Measurements from ENCODE around the gene MTMR3. TPM values are rescaled to one million over a fixed set of nuclear protein-coding genes. Genes with fewer than 3 reads are reported as not detected.
A peak's percentile ranks its signal among the peaks of the same experiment; 100 is the strongest.

MTMR3 gene
- total RNA-seq, 1 donor from 2014 or later: 41.0 TPM

GRCh38 chr22:30043161-30043560, 160.2 kb downstream of the MTMR3 start:
- no peak overlapping the region for H2AFZ ChIP-seq (ENCODE audit: low read depth, low read length)
- no peak overlapping the region for H3K27ac ChIP-seq (ENCODE audit: low read depth, low read length)
- DNase-seq (ENCODE audit: low read depth): no peak
- no peaks in the 10 kb centered on the region for H3K36me3 ChIP-seq (ENCODE audit: insufficient read depth, low read length)
- no peaks in the 10 kb centered on the region for H3K27me3 ChIP-seq (ENCODE audit: insufficient read depth, low read length)
- TF ChIP-seq, protein P1, sequence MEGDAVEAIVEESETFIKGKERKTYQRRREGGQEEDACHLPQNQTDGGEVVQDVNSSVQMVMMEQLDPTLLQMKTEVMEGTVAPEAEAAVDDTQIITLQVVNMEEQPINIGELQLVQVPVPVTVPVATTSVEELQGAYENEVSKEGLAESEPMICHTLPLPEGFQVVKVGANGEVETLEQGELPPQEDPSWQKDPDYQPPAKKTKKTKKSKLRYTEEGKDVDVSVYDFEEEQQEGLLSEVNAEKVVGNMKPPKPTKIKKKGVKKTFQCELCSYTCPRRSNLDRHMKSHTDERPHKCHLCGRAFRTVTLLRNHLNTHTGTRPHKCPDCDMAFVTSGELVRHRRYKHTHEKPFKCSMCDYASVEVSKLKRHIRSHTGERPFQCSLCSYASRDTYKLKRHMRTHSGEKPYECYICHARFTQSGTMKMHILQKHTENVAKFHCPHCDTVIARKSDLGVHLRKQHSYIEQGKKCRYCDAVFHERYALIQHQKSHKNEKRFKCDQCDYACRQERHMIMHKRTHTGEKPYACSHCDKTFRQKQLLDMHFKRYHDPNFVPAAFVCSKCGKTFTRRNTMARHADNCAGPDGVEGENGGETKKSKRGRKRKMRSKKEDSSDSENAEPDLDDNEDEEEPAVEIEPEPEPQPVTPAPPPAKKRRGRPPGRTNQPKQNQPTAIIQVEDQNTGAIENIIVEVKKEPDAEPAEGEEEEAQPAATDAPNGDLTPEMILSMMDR (IDR thresholded peaks at IDR 0.05; ENCODE audit: insufficient read depth, low read depth, low read length): no peak
- no peak for TF ChIP-seq EZH2 (IDR thresholded peaks at IDR 0.05; ENCODE audit: insufficient read depth, low read length)
- Mint-ChIP-seq H3K9me3 (ENCODE audit: unreplicated experiment) (no peaks in the 10 kb centered on the region), H3K4me3 (ENCODE audit: unreplicated experiment) (no peak overlapping the region), H3K4me1 (ENCODE audit: low read depth, unreplicated experiment) (peaks cover 19% of the 10 kb centered on the region), H3K36me3 (ENCODE audit: low read depth, unreplicated experiment) (peaks cover 3% of the 10 kb centered on the region), H3K27ac (ENCODE audit: unreplicated experiment) (peak overlapping the region; percentile 43), H3K27me3 (ENCODE audit: low read depth, unreplicated experiment) (no peaks in the 10 kb centered on the region)
- no peak overlapping the region for H3K4me2 ChIP-seq (ENCODE audit: low read length)
- no peak overlapping the region for H3K4me3 ChIP-seq (ENCODE audit: insufficient read depth, low read depth, low read length)
- no peaks in the 10 kb centered on the region for H4K20me1 ChIP-seq (ENCODE audit: insufficient read depth, low read length)
- peaks cover 19% of the 10 kb centered on the region for H3K4me1 ChIP-seq (ENCODE audit: insufficient read depth, low read length)
- no peak overlapping the region for H3K9ac ChIP-seq (ENCODE audit: low read length)
- H3K9me3 ChIP-seq (ENCODE audit: insufficient read depth, low read depth, low read length): no peaks in the 10 kb centered on the region
- no peak for FAIRE-seq
- H3K79me2 ChIP-seq (ENCODE audit: insufficient read depth, low read length): no peaks in the 10 kb centered on the region

DNA sequence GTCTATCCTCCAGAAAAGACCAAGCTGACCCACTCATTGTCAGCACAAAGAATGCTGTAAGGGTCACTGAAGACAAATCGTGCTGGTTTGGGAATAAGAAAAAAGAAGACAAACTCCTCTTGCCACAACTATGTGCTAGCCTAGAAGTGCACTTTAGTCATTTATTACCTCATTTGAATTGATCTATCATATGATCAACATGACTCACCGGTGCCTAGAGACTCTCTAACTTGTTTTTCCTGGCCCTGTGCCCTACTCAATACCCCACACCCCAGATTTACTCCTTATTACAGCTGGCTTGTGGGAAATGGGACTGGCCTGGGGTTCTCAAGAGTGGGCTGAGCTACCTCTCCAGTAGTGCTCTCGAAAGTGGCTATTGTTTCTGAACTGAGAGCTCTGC, 161.4 kb downstream of the MTMR3 start:
- Histone ChIP-seq H3K4me2 (ENCODE audit: low read length) (peak overlapping the region; percentile 63), H3K79me2 (ENCODE audit: insufficient read depth, low read length) (no peaks in the 10 kb centered on the region), H4K20me1 (ENCODE audit: insufficient read depth, low read length) (no peaks in the 10 kb centered on the region), H3K4me3 (ENCODE audit: insufficient read depth, low read depth, low read length) (no peak overlapping the region), H2AFZ (ENCODE audit: low read depth, low read length) (no peak overlapping the region), H3K36me3 (ENCODE audit: insufficient read depth, low read length) (no peaks in the 10 kb centered on the region), H3K9me3 (ENCODE audit: insufficient read depth, low read depth, low read length) (no peaks in the 10 kb centered on the region), H3K9ac (ENCODE audit: low read length) (peak overlapping the region; percentile 47), H3K4me1 (ENCODE audit: insufficient read depth, low read length) (peaks cover 15% of the 10 kb centered on the region), H3K27ac (ENCODE audit: low read depth, low read length) (peak overlapping the region; percentile 74), H3K27me3 (ENCODE audit: insufficient read depth, low read length) (no peaks in the 10 kb centered on the region)
- Mint-ChIP-seq H3K27ac (ENCODE audit: unreplicated experiment) (peak overlapping the region; percentile 69), H3K4me1 (ENCODE audit: low read depth, unreplicated experiment) (peaks cover 16% of the 10 kb centered on the region), H3K27me3 (ENCODE audit: low read depth, unreplicated experiment) (no peaks in the 10 kb centered on the region), H3K4me3 (ENCODE audit: unreplicated experiment) (no peak overlapping the region), H3K9me3 (ENCODE audit: unreplicated experiment) (no peaks in the 10 kb centered on the region), H3K36me3 (ENCODE audit: low read depth, unreplicated experiment) (peaks cover 3% of the 10 kb centered on the region)
- peak; percentile 99 for DNase-seq (ENCODE audit: low read depth)
- TF ChIP-seq EZH2 (IDR thresholded peaks at IDR 0.05; ENCODE audit: insufficient read depth, low read length): no peak
- TF ChIP-seq, protein P1 (IDR thresholded peaks at IDR 0.05; ENCODE audit: insufficient read depth, low read depth, low read length): no peak
- peak; percentile 5 for FAIRE-seq

- no peak overlapping the region for H3K4me3 Mint-ChIP-seq (ENCODE audit: unreplicated experiment)
These were observed 162.0 kb downstream of the MTMR3 start for GRCh38 chr22:30044881-30045493.

More at GRCh38 chr22:30044881-30045493, 162.0 kb downstream of the MTMR3 start:
- TF ChIP-seq EZH2 (IDR thresholded peaks at IDR 0.05; ENCODE audit: insufficient read depth, low read length): no peak
- TF ChIP-seq, protein P1 (IDR thresholded peaks at IDR 0.05; ENCODE audit: insufficient read depth, low read depth, low read length): no peak
- Histone ChIP-seq H3K27ac (ENCODE audit: low read depth, low read length) (peak overlapping the region; percentile 74), H3K4me3 (ENCODE audit: insufficient read depth, low read depth, low read length) (no peak overlapping the region), H3K79me2 (ENCODE audit: insufficient read depth, low read length) (no peaks in the 10 kb centered on the region), H3K27me3 (ENCODE audit: insufficient read depth, low read length) (no peaks in the 10 kb centered on the region), H3K9me3 (ENCODE audit: insufficient read depth, low read depth, low read length) (no peaks in the 10 kb centered on the region), H3K4me1 (ENCODE audit: insufficient read depth, low read length) (peaks cover 15% of the 10 kb centered on the region), H3K9ac (ENCODE audit: low read length) (no peak overlapping the region), H2AFZ (ENCODE audit: low read depth, low read length) (no peak overlapping the region), H4K20me1 (ENCODE audit: insufficient read depth, low read length) (no peaks in the 10 kb centered on the region), H3K4me2 (ENCODE audit: low read length) (peak overlapping the region; percentile 63), H3K36me3 (ENCODE audit: insufficient read depth, low read length) (no peaks in the 10 kb centered on the region)
- H3K36me3 Mint-ChIP-seq (ENCODE audit: low read depth, unreplicated experiment): peaks cover 3% of the 10 kb centered on the region
- no peaks in the 10 kb centered on the region for H3K27me3 Mint-ChIP-seq (ENCODE audit: low read depth, unreplicated experiment)
- peak overlapping the region; percentile 69 for H3K27ac Mint-ChIP-seq (ENCODE audit: unreplicated experiment)
- H3K4me1 Mint-ChIP-seq (ENCODE audit: low read depth, unreplicated experiment): peaks cover 16% of the 10 kb centered on the region
- FAIRE-seq: no peak
- no peaks in the 10 kb centered on the region for H3K9me3 Mint-ChIP-seq (ENCODE audit: unreplicated experiment)
- no peak for DNase-seq (ENCODE audit: low read depth)
